ENCODE results near the gene STH. TPM values are rescaled to one million over a fixed set of nuclear protein-coding genes. Genes with fewer than 3 reads are reported as not detected.

STH gene
- total RNA-seq, 2 experiments from 2014 or later: not detected

- ATAC-seq (ENCODE audit: poor library complexity): no peak
- CTCF ChIA-PET: no interaction called here
These were observed 38.7 kb upstream of the STH start for GRCh38 chr17:45960311-45960710.

GRCh38 chr17:45961206-45961605 is 37.8 kb upstream of the STH start:
- Histone ChIP-seq H3K9me3 (ENCODE audit: control insufficient read depth in 1 of 2, insufficient read depth in 1 of 2, low read length in 2 of 2) (no peaks in the 10 kb centered on the region), H3K27ac (ENCODE audit: low read depth in 1 of 2, low read length in 2 of 2) (no peak overlapping the region), H3K4me3 (ENCODE audit: low read length) (no peak overlapping the region), H3K27me3 (ENCODE audit: control insufficient read depth in 1 of 2, insufficient read depth in 2 of 2, low read length in 2 of 2) (peaks cover 0 to 3% of the 10 kb centered on the region in 2 experiments), H3K4me1 (ENCODE audit: insufficient read depth, low read length) (no peaks in the 10 kb centered on the region), H3K36me3 (ENCODE audit: insufficient read depth, low read length) (no peaks in the 10 kb centered on the region)
- intact Hi-C loops (cut with DNase I, micrococcal nuclease): no loop called here
- Mint-ChIP-seq H3K27ac (no peak overlapping the region), H3K9me3 (no peaks in the 10 kb centered on the region), H3K27me3 (peaks cover 4% of the 10 kb centered on the region), H3K36me3 (ENCODE audit: low read depth) (no peaks in the 10 kb centered on the region), H3K4me1 (ENCODE audit: low read depth) (no peaks in the 10 kb centered on the region), H3K4me3 (no peak overlapping the region)
- ChIA-PET POLR2A (no interaction called here), CTCF (no interaction called here)
- DNase-seq (no peak), ATAC-seq (ENCODE audit: poor library complexity) (no peak)
- TF ChIP-seq, protein P1, sequence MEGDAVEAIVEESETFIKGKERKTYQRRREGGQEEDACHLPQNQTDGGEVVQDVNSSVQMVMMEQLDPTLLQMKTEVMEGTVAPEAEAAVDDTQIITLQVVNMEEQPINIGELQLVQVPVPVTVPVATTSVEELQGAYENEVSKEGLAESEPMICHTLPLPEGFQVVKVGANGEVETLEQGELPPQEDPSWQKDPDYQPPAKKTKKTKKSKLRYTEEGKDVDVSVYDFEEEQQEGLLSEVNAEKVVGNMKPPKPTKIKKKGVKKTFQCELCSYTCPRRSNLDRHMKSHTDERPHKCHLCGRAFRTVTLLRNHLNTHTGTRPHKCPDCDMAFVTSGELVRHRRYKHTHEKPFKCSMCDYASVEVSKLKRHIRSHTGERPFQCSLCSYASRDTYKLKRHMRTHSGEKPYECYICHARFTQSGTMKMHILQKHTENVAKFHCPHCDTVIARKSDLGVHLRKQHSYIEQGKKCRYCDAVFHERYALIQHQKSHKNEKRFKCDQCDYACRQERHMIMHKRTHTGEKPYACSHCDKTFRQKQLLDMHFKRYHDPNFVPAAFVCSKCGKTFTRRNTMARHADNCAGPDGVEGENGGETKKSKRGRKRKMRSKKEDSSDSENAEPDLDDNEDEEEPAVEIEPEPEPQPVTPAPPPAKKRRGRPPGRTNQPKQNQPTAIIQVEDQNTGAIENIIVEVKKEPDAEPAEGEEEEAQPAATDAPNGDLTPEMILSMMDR (IDR thresholded peaks at IDR 0.05): no peak

More at GRCh38 chr17:45960311-45960710, 38.7 kb upstream of the STH start:
- POLR2A ChIA-PET: no interaction called here
- H3K4me1 Mint-ChIP-seq (ENCODE audit: low read depth): no peaks in the 10 kb centered on the region
- H3K9me3 Mint-ChIP-seq: no peaks in the 10 kb centered on the region
- H3K36me3 Mint-ChIP-seq (ENCODE audit: low read depth): no peaks in the 10 kb centered on the region
- Histone ChIP-seq H3K27me3 (ENCODE audit: control insufficient read depth in 1 of 2, insufficient read depth in 2 of 2, low read length in 2 of 2) (no peaks in the 10 kb centered on the region), H3K9me3 (ENCODE audit: control insufficient read depth in 1 of 2, insufficient read depth in 1 of 2, low read length in 2 of 2) (no peaks in the 10 kb centered on the region), H3K4me3 (ENCODE audit: low read length) (no peak overlapping the region), H3K27ac (ENCODE audit: low read depth in 1 of 2, low read length in 2 of 2) (no peak overlapping the region), H3K4me1 (ENCODE audit: insufficient read depth, low read length) (no peaks in the 10 kb centered on the region), H3K36me3 (ENCODE audit: insufficient read depth, low read length) (no peaks in the 10 kb centered on the region)
- intact Hi-C loops (cut with DNase I, micrococcal nuclease): no loop called here
- peaks cover 5% of the 10 kb centered on the region for H3K27me3 Mint-ChIP-seq
- no peak for DNase-seq
- TF ChIP-seq, protein P1 (IDR thresholded peaks at IDR 0.05): no peak
- H3K27ac Mint-ChIP-seq: no peak overlapping the region
- no peak overlapping the region for H3K4me3 Mint-ChIP-seq

- Mint-ChIP-seq H3K4me1 (ENCODE audit: low read depth) (no peaks in the 10 kb centered on the region), H3K9me3 (no peaks in the 10 kb centered on the region), H3K36me3 (ENCODE audit: low read depth) (no peaks in the 10 kb centered on the region), H3K4me3 (no peak overlapping the region), H3K27ac (no peak overlapping the region), H3K27me3 (peaks cover 4% of the 10 kb centered on the region)
- POLR2A ChIA-PET: no interaction called here
- Histone ChIP-seq H3K27me3 (ENCODE audit: control insufficient read depth in 1 of 2, insufficient read depth in 2 of 2, low read length in 2 of 2) (peaks cover 0 to 3% of the 10 kb centered on the region in 2 experiments), H3K9me3 (ENCODE audit: control insufficient read depth in 1 of 2, insufficient read depth in 1 of 2, low read length in 2 of 2) (no peaks in the 10 kb centered on the region), H3K27ac (ENCODE audit: low read depth in 1 of 2, low read length in 2 of 2) (no peak overlapping the region), H3K4me1 (ENCODE audit: insufficient read depth, low read length) (no peaks in the 10 kb centered on the region), H3K4me3 (ENCODE audit: low read length) (no peak overlapping the region), H3K36me3 (ENCODE audit: insufficient read depth, low read length) (no peaks in the 10 kb centered on the region)
- intact Hi-C loops (cut with DNase I, micrococcal nuclease): no loop called here
- no peak for DNase-seq
- ATAC-seq (ENCODE audit: poor library complexity): no peak
- TF ChIP-seq, protein P1 (IDR thresholded peaks at IDR 0.05): no peak
- CTCF ChIA-PET: interaction anchor here (0.6 kb wide), 1 partner anchor 937 kb away, joined by 3 read pairs; no protein-coding TSS in a partner anchor
These were observed 36.7 kb upstream of the STH start for GRCh38 chr17:45962221-45962972.
